Choroid plexus epithelial cell (primary cell): ENCODE results near the gene DAPK1.

ENCODE experiments used
- DNase-seq: peaks from one replicate; pipeline ENCODE4 v3.0.0-alpha.2; 2010; ENCODE audit warnings: low read depth
- H3K4me3 ChIP-seq: 2 replicates; pipeline ENCODE4 v1.5.1; 2011; ENCODE audit warnings: low read depth, mild to moderate bottlenecking, control low read depth, low read length, moderate library complexity
- TF ChIP-seq, protein P1 (sequence below): conservative IDR thresholded peaks from 2 replicates; pipeline ENCODE4 v1.5.1; 2011; ENCODE audit warnings: low read depth, mild to moderate bottlenecking, control low read depth, inconsistent platforms, low read length, moderate library complexity

The DAPK1 gene

GRCh38 chr9:87698069-87698809 lies 200.6 kb downstream of the DAPK1 start:
- no peak overlapping the region for H3K4me3 ChIP-seq
- no peak for DNase-seq
- TF ChIP-seq, protein P1, sequence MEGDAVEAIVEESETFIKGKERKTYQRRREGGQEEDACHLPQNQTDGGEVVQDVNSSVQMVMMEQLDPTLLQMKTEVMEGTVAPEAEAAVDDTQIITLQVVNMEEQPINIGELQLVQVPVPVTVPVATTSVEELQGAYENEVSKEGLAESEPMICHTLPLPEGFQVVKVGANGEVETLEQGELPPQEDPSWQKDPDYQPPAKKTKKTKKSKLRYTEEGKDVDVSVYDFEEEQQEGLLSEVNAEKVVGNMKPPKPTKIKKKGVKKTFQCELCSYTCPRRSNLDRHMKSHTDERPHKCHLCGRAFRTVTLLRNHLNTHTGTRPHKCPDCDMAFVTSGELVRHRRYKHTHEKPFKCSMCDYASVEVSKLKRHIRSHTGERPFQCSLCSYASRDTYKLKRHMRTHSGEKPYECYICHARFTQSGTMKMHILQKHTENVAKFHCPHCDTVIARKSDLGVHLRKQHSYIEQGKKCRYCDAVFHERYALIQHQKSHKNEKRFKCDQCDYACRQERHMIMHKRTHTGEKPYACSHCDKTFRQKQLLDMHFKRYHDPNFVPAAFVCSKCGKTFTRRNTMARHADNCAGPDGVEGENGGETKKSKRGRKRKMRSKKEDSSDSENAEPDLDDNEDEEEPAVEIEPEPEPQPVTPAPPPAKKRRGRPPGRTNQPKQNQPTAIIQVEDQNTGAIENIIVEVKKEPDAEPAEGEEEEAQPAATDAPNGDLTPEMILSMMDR: no peak

- no peak for DNase-seq
- TF ChIP-seq, protein P1: no peak
- H3K4me3 ChIP-seq: no peak overlapping the region
Measured at GRCh38 chr9:87699835-87700234, 202.2 kb downstream of the DAPK1 start.

- DNase-seq: no peak
- H3K4me3 ChIP-seq: no peak overlapping the region
- TF ChIP-seq, protein P1: no peak
Measured at GRCh38 chr9:87701491-87701890, 203.8 kb downstream of the DAPK1 start.

DNA sequence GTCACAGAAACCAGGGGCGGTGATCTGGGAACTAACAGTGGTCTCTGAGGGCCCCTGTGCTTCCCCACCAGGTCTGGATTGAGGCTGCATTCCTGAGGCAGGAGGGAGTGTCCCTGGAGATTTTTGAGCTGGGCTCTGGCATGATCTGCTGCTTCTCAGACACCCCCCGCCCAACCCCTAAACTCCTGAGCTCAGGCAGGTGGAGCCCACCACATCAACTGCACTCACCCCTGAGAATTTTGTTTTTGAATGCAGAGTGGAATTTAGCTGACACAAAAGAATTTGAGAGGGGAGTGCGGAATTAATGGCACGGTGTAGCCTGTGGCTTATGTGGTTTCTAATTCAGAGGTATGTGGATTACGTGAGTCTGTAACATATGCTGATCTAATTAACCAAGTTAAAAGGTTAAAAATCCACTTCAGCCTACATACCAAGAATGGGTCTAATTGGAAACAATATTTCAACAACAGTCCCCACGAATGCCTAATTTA lies 204.3 kb downstream of the DAPK1 start:
- H3K4me3 ChIP-seq: no peak overlapping the region
- TF ChIP-seq, protein P1: no peak
- peak; percentile 57 for DNase-seq

- DNase-seq: no peak
- TF ChIP-seq, protein P1: no peak
- no peak overlapping the region for H3K4me3 ChIP-seq
Measured at GRCh38 chr9:87702921-87703320, 205.3 kb downstream of the DAPK1 start.

DNA sequence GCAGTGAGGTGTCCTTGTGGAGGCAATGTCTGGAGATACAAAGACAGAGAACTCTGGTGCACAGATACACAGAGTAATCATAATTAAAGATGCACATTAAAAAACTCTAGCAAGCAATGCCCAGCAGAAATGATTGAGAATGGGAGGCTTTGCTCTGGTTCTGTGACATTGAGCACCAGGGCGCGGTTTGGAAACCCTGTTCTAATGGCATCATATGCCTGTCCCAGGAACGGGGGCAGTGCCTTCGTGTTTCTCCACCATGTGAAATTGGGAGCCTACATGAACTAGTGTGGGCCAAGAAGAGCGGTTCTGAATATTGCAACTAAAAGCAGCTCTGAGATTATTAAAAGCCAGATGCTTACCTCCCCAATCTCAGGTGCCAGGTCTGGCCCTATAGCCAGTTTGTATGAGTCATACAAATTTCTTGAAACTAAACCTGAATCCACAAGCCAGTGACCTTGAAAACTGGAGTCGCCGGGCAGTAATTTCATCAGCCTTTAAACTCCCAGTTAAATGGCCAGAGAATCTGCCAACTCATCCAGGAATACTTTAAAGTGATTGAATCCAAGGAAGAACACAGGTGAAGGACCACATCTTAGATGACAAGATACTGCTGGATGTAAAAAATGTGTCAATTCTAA lies 206.1 kb downstream of the DAPK1 start:
- H3K4me3 ChIP-seq: no peak overlapping the region
- no peak for DNase-seq
- TF ChIP-seq, protein P1: no peak
